GM18519 (cell line): ENCODE measurements around the gene CDH26.

Source experiments
- ATAC-seq: cut with Tn5 transposase; IDR thresholded peaks from one replicate; pipeline ENCODE4 v1.9.1; 2021; ENCODE audit warnings: mild to moderate bottlenecking, moderate library complexity; ENCODE audit not compliant: unreplicated experiment, low FRiP score

Gene CDH26

DNA sequence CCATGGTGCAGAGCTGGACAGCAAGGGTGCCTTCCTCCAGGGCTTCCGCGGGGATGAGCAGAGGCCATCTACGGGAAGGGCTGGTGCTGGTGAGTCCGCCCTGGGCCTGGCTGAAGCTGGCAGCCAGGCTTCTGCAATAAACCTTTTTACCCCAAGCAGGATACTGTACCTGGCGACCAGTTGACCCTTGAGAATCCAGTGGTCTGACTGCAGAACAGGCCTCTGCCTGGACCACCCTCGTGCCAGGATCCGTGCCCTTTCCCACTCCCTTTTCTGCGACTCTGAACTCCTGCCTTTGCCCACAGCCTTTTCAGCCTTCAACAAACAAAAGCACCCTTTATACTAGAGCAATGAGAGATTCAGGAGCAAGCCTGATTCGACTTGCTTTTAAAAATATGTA lies 18.9 kb downstream of the CDH26 start:
- no peak for ATAC-seq

DNA sequence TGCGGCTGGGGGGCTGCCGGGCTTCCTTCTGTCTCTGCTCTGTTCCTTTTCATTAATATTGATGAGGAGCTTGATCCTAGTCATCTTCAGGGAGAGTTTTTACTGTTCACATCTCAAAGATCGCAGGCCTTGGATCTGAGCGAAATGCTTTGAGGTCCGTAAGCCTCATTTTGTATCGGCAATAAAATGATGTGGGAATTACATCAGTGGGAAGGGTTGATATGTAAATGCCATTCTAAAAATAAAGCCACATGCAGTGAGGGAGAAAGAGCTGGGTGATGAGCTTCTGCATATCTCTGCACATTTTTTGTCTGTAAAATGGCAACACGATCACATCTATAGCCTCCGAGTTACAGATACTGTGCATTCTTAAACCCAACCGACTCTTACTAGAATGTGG lies 24.9 kb downstream of the CDH26 start:
- no peak for ATAC-seq

DNA sequence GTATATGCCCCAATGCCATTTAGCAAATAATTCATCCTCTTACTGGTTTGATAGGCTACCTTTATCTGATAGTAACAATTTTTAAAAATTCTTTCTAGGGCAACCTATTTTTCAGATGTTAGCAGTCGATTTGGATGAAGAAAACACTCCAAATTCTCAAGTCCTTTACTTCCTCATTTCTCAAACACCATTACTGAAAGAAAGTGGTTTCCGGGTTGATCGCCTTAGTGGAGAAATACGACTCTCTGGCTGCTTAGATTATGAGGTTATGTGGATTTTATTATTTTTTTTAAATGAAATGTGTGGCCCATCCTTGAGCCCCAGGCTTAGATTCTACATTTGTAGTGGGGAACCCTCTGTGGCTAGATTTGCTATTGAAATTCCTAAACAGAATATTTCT lies 26.3 kb downstream of the CDH26 start:
- no peak for ATAC-seq

DNA sequence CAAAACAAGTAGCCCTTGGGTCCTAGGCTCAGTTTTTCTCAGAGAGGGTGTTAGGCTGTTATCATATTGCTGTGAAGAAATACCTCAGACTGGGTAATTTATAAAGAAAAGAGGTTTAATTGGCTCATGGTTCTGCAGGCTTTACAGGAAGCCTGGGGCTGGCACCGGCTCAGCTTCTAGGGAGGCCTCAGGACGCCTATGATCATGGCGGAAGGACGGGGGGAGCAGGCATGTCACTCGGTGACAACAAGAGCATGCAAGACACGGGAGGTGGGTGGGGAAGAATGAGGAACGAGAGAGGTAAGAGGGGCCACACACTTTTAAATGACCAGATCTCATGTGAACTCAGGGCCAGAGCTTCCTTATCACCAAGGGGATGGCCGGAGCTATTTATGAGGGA lies 26.9 kb downstream of the CDH26 start:
- no peak for ATAC-seq

DNA sequence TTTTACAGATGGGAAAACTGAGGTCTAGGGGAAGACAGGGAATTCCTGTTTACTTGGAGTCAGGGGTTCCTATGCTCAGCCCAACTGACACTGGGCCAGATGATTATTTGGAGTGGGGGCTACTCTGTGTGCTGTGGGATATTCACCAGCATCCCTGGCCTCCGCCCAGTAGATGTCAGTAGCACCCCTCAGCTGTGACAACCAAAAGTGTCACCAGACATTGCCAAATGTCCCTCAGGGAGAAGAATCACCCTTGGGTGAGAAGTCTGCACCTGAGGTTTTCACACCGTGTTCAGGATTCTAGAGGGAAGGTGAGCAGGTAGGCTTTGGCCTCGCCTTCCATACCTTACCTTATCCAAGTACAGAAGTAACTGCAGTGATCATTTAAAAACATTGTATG lies 27.6 kb downstream of the CDH26 start:
- ATAC-seq, result no peak

DNA sequence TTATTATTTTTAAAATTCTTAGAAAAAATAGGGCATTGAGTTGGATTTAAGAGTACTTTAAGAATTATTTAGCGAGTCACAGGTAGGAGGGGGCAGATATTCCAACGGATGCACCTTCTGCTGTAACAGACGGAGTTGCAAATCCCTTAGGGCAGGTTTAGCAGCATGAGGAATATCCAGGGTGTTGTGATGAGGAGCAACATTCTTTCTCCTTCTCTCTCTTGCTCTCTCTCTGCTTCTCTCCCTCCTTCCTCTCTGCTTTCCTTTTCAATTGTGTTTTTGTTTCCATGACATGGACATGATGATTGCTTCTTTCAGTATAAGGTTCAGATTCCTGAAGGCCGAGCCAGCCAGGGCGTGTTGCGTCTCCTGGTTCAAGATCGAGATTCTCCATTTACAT lies 28.9 kb downstream of the CDH26 start:
- ATAC-seq, result no peak

DNA sequence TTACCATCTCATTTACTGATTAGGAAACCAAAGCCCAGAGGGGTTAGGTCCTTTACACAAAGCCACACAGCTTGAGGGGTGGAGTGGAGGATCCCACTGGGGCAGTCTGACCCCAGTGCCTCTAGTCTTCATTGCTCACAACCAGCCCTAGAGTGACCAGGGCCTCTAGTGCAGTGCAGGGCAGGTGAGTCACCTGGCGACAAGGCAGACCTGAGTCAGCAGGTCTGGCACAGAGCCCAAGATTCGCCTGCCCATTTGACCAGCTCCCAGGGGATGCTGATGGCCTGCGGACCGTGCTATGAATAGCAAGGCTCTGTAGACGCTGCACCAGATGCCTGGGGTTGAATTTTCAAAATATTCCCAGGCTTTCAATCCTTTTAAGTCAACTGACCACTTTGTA lies 29.9 kb downstream of the CDH26 start:
- ATAC-seq, result no peak

DNA sequence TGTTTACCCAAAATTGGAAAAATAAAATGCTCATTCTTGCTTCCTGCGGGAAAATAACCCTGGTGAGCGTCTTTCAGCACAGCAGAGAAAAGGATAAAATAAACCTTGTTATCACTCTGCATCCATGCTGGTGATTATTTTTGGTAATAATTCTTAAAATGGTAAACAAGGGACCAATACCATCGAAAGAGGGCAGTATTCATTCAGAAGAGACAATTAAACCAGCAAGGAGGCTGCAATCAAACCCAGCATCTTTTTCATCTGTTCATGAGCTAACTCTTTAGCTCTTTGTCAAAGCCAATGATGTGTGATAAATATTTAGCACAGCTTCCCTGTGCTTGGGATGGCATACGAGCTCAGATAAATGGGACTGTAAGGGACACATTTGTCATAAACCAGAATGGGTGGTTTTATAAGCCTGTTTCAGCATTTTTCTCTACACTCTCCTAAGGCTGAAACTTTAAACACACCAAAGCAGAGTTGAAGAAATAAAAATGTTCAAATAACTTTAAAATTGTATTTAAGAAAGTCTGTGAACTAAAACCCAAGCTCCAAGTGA lies 34.4 kb downstream of the CDH26 start:
- ATAC-seq, result no peak

DNA sequence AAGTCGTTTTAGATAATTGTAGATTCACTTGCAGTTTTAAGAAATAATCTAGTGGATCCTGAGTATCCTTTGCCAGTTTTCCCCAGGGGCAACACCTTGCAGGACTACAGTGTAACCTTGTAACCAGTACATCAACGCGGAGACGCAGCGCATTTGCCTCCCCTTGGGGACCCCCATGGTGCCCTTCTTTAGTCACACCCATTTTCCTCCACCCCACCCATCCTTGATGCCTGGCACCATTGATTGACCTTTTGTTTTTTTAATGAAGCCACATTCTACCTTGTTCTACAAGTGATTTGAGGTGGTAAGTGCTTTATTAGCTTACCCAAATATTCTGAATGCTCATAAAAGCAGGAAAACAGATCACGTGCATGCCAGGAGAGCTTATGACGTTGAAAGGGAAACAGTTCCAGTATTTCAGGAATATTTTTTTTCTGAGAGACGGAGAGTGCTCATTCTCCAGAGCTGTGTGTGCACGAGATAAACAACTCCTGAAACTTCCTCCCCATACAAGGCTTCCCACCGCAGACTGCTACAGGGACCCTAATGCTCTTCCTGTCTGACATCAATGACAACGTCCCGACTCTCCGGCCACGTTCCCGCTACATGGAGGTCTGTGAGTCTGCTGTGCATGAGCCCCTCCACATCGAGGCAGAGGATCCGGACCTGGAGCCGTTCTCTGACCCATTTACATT lies 35.7 kb downstream of the CDH26 start:
- ATAC-seq, result no peak

DNA sequence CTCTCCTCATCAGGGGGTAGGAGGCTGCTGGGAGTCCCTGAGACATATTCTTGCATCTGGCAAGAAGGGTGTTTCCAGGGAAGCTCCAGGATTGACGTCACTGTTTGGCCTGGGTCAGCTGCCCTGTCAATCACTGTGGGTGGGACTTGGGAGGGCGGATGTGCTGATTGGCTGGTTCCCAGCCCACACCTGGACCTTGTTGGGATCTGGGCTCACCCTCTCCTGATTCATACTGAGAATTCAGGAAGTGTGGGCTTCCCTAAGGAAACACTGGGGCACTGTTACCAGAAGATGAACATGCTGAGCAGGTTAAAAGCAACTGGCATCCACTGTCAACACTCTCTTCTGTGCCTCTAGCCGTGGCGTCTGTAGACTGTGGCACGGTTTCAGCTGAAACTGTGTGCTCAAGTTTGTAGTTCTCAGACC lies 36.5 kb downstream of the CDH26 start:
- no peak for ATAC-seq

DNA sequence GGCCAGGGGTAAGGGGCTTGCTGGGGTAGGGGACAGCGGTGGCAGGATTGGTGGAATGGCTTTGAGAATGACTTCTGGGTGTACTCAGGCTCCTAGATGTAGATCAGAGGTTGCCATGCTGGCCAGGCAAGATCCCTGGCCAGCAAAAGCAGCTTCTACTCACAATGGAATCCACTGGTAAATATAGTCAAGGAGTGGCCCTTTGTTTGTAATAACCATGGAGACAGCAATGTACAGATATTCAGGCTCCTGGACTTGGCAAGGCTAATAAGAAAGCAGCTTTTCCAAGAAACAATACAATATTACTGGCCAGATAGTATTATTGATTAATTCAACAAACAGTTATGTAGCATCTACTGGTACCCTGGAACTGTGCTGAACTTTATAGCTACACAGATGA lies 37.9 kb downstream of the CDH26 start:
- no peak for ATAC-seq

DNA sequence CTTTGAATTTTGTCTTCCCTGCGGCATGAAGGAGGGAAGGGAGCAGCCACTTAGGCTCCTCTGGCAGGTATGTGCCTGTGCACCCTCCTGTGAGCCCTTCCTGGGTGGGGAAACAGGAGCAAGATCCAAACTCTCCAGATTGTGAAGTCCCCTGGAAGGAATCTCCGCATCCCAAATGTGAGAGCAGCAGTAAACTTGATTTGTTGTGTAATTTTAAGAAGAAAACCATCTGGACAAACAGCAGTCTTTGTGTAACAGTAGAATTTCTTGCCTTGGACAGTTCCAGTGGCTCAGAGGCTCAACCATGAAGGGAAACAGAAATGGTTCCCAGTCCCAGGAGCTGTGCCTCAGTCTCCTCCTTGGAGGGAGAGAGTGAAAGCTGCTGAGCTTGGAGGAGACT lies 39.7 kb downstream of the CDH26 start:
- ATAC-seq, result no peak

DNA sequence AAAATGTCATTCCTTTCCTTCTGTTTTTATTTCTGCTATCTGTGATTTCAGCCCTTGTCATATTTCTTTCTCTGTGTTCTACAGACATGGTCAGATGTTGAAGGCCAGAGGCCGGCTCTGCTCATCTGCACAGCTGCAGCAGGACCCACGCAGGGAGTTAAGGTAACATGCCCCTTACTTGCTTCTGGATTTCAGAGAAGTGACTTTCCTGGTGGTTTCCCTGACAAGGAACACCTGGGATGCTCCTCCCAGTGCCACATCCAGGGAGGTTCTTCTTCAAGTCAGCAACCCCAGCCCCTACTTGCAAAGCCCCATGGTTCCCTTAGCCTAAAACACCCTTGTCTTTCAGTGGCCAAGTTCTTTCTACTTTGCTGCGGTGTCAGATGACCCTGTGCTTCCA lies 41.3 kb downstream of the CDH26 start:
- no peak for ATAC-seq

DNA sequence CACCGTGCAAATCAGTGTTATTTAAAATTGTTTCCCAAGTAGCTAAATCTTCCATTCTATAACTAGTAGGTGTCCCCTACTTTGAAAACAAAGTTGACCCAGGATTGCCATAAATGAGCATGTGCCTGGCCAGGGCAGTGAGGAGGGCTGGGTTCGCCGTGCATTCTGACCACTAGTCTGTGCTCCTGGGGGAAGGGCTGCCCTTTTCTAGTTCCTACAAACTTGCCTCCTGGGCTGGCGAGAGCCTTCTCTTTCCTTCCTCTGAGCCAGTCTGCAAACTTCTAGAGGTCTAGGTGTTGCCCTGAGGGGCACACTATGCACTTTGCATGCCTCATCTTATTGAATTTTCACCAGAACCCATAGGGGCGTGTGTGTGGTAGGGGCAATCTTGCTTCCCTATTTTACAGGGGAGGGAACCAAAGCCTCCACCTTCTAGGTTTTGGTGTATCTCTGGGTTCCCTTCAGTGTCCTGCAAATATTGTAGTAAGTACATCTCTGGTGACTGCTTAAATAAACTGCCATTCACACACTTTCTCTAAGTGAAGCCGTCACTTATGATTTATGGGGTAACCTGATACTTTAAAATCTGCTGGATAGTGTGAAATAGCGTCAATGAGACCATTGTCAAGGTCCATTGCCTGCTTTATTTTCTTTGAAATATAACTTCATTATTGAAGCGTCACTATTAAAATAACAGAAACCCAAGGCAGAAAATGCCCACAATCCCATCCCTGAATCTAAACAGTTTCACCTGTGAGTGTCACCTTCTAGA lies 42.2 kb downstream of the CDH26 start:
- ATAC-seq, result no peak

DNA sequence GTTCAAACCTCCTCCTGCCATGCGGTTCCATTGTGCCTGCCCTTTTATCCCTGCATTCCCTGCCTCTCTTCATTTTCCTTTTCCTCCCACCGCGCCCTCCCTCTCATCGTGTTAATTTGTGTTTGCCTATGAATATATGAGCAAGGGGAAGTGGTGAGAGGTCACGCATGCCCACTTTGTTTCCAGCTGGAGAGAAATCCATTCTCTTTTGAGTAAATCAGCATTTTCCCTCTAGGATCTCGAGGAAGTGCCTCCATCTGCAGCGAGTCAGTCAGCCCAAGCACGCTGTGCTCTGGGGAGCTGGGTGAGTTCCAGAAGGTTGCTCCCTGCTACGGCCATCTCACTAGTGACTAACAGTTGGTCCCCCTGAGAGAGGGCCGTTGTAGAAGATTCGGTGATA lies 42.9 kb downstream of the CDH26 start:
- ATAC-seq, result no peak

DNA sequence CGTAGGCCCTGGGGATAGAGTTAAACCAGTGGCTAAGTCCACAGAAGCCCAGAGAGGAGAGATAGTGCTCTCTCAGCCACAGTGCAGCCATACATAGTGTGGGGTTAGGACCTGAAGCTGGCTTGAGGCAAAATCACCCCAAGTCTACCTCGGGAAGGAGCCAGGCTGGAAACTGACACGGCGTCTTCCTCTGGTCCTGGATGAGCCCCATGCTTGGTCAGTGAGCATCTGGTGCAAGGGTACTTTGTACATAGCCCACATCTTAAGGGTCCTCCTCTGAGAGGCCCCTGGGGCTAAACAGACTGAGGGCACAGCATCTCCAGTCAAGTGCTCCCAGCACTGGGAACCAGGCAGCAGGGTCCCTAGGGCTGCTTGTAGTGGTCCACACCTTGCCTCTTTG lies 45.6 kb downstream of the CDH26 start:
- no peak for ATAC-seq

DNA sequence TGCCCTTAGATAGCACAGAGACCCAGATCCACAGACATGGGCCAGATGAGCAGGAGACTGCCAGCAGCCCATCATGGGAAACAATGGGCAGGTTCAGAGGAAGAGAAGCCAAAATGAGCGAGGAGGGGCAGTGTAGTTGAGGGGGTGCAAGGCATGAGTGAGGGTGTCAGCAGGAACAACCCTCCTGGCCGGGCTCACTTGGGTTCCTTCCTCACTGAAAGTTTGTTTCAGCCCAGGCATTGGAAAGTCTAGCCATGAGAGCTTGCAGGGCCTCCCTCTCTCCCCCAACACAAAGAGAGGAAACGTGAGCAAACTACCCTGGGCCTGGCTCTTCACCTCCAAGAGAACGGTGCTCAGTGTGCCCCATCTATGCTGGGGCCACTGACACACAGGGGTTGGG lies 48.0 kb downstream of the CDH26 start:
- ATAC-seq, result no peak

DNA sequence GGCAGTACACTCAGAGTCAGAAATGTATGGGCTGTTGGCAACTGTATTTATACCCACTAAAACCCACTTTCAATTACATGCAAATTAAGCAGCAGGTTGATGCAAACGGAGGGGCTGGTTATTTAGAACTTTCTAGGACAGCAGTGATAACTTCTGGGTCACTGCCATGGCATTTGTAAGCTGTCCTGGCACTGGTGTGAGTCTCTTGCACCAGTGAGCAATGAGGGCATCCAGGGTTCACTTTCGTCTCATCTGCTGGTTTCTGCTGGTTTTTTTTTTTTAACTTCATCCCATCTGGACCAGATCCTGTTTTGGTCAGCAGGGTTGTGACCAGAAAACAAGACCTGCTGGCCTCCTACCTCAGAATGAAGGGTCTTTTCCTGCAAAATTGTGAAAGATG lies 49.2 kb downstream of the CDH26 start:
- no peak for ATAC-seq

DNA sequence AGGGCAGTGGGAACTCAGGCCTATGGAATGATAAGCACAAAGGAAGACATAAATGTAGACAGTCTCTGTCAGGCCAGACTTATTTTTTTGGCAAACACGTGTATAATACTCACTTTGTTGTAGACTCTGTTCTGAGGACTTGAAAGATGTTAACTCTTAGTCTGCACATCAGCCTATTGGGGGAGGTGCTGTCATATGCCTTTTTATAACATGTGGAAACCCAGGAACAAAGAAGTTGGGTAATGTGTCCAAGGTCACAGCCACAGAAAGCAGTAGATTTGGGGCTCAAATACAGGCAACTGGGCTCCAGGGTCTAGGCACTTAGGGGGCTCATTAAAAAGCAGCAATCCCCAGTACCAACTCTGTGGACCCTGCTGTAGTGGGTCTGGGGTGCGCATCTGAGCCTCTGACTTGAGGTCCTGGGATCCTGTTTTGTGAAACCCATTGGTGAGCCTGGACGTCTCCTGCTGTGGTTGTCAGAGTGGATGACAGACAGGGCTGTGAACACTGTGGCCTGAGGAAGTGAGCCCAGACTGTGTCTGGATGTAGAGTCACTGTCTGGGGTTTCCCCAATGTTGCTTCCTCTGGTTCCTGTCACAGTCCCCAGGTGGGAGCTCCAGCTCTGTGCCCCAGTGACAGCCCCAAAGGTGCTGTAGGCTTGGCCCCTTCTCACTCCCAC lies 50.0 kb downstream of the CDH26 start:
- ATAC-seq, result peak; percentile 52

DNA sequence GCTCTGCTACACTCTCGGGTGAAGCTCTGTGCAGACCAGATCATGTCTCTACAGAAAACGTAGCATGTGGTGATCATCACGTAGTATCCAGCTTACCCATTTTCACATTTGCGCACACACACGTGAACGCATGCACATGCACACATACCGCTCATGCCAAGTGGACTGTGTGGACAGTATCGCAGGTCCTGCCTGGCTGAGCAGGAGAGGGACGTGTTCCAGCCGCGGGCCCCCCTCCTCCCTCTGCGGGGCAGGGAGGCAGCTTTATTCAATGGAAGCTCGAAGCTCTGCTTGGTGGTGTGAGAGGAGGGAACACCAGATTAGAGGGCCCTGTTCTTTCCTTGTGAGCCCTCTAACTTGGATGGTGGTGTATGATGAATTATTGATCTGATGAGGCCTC lies 51.1 kb downstream of the CDH26 start:
- ATAC-seq, result no peak

DNA sequence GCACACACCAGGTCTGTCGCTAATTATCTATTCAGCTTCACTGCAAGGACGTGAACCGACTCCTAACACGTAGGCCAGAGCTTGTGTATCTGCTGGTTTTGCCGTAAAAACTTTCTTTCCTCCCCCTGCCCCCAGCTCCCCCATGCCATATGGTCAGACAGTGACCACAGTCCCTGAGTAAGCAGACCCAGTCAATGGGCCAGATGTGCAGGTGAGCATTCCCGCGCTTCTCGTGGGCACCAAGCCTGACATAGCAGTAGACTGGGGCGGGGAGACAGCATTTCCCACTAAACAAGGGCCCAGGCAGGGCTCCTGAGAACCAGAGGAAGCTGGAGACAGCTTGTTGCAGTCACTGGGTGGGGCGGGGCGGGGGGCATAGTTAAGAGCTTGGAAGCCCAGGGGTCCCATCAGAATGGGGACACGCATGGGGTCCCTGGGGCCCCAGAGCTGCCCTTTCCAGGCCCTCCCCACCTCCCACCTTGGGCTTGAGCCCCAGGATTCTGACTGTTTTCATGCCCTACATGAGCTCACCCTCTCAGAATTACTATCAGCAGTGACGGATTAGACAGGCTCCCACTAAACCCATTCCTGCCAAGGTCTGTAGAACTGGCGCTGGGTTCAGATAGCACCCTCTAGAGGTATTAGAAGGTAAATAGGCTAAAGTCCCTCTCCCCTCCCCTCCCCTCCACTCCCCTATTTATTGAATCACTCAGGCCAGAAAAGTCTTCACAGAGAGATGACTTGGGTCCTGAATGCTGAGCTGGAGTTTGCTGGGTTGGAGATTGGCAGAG lies 51.8 kb downstream of the CDH26 start:
- no peak for ATAC-seq
